ENCODE results near the gene DOCK9. TPM values are rescaled to one million over a fixed set of nuclear protein-coding genes. Genes with fewer than 3 reads are reported as not detected.

Gene DOCK9
- total RNA-seq, 1 experiment from 2014 or later = 36.6 TPM

- no peak for TF ChIP-seq ZNF532 (CRISPR knock-in tag; IDR thresholded peaks at IDR 0.05; ENCODE audit: borderline replicate concordance)
- no peak for TF ChIP-seq ZBTB21 (CRISPR knock-in tag; IDR thresholded peaks at IDR 0.05; ENCODE audit: borderline replicate concordance)
- no peak for TF ChIP-seq MLX (CRISPR knock-in tag; IDR thresholded peaks at IDR 0.05)
- TF ChIP-seq CREM (CRISPR knock-in tag; IDR thresholded peaks at IDR 0.05) = no peak
- no peak for TF ChIP-seq SP1 (CRISPR knock-in tag; conservative IDR thresholded peaks at IDR 0.05)
- no peak for TF ChIP-seq ELF4 (CRISPR knock-in tag; IDR thresholded peaks at IDR 0.05; ENCODE audit: low read depth)
- TF ChIP-seq ARID4B (CRISPR knock-in tag; IDR thresholded peaks at IDR 0.05; ENCODE audit: borderline replicate concordance) = no peak
- no peak for TF ChIP-seq HMGXB4 (CRISPR knock-in tag; IDR thresholded peaks at IDR 0.05)
Observed at GRCh38 chr13:98816406-98816805, 161.5 kb downstream of the DOCK9 start (continued).

GRCh38 chr13:98813993-98814392, 163.9 kb downstream of the DOCK9 start:
- no peak for ATAC-seq
- TF ChIP-seq PRDM15 (CRISPR knock-in tag; IDR thresholded peaks at IDR 0.05) (no peak), MLX (CRISPR knock-in tag; IDR thresholded peaks at IDR 0.05) (no peak), ZNF317 (CRISPR knock-in tag; IDR thresholded peaks at IDR 0.05; ENCODE audit: borderline replicate concordance, low read depth) (no peak), FOXK1 (CRISPR knock-in tag; IDR thresholded peaks at IDR 0.05) (no peak), FOXP4 (CRISPR knock-in tag; IDR thresholded peaks at IDR 0.05) (no peak), FOXP1 (CRISPR knock-in tag; IDR thresholded peaks at IDR 0.05; ENCODE audit: borderline replicate concordance) (no peak), E2F5 (CRISPR knock-in tag; IDR thresholded peaks at IDR 0.05) (no peak), ZNF121 (CRISPR knock-in tag; IDR thresholded peaks at IDR 0.05) (no peak), NFYB (CRISPR knock-in tag; conservative IDR thresholded peaks at IDR 0.05; ENCODE audit: low read depth) (no peak), CREB1 (CRISPR knock-in tag; IDR thresholded peaks at IDR 0.05) (no peak)

More at GRCh38 chr13:98813993-98814392, 163.9 kb downstream of the DOCK9 start:
- DNase-seq (ENCODE audit: low spot score) = no peak
- H3K4me1 Mint-ChIP-seq = peaks cover 11% of the 10 kb centered on the region
- H3K27ac Mint-ChIP-seq = no peak overlapping the region
- peaks cover 3% of the 10 kb centered on the region; the same call in 1 of the 2 replicates for H3K36me3 Mint-ChIP-seq
- H3K9me3 Mint-ChIP-seq = no peaks in the 10 kb centered on the region
- H3K27me3 Mint-ChIP-seq (ENCODE audit: low read depth) = no peaks in the 10 kb centered on the region
- POLR2A ChIA-PET = no interaction called here
- CTCF ChIA-PET = interaction anchor here (0.6 to 3.1 kb wide), 2 partner anchors 26 to 558 kb away, joined by 3 to 7 read pairs; no protein-coding TSS in a partner anchor
- no peak overlapping the region for H3K4me3 Mint-ChIP-seq

Data from WTC11 (cell line).